ENCODE data around the gene TWIST2.

GRCh38 chr2:238906254-238906935 is 58.5 kb downstream of the TWIST2 start:
- TF ChIP-seq CTCF (IDR thresholded peaks at IDR 0.05) (no peak), POLR2AphosphoS5 (IDR thresholded peaks at IDR 0.05) (no peak), POLR2A (IDR thresholded peaks at IDR 0.05) (no peak)
